HG02571 (cell line): ENCODE data around the gene NECAP2.
A peak's percentile ranks its signal among the peaks of the same experiment; 100 is the strongest.
"Not testable (repeated sequence)": the region's sequence is repeated elsewhere in the genome, so short reads cannot be mapped to it uniquely, and the experiment has no call there.

ENCODE experiments used
- ATAC-seq: cut with Tn5 transposase; IDR thresholded peaks from one replicate; pipeline ENCODE4 v1.9.1; 2021; ENCODE audit warnings: mild to moderate bottlenecking, moderate library complexity; ENCODE audit not compliant: unreplicated experiment

NECAP2 gene

DNA sequence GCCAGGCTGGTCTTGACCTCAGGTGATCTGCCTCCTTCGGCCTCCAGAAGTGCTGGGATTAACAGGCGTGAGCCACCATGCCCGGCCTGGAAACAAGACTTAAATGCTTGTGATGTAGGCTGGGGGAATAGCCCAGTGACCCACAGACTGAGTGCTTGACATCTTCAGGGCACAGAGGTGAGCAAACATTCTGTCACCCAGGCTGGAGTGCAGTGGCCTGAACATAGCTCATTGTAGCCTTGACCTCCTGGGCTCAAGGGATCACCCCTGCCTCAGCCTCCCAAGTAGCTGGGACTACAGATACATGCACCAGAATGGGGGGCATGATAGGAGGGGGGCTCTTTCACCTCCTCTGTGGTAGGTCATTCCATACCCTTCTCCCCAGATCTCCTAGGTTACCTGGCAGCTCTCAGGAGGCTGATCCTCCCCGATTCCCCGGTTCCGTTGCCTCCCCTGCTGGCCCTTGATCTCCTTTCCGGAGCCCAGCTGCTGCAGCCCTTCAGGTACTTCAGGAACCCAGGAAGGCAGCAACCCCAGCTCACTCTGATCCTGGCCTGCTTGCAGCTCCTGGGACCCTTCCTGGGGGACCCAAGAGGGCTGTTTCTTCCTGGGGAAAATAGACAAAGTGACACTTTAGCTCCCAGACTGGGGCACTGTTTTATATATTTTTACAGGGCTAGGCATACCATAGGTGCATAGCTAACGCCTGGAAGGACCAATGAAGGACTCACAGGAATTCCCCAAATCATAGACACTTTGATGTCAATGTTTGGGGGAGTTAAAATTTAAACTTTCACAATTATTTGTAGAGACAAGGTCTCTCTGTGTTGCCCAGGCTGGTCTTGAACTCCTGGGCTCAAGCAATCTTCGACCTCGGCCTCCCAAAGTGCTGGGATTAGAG, 15.1 kb upstream of the NECAP2 start:
- ATAC-seq: no peak

DNA sequence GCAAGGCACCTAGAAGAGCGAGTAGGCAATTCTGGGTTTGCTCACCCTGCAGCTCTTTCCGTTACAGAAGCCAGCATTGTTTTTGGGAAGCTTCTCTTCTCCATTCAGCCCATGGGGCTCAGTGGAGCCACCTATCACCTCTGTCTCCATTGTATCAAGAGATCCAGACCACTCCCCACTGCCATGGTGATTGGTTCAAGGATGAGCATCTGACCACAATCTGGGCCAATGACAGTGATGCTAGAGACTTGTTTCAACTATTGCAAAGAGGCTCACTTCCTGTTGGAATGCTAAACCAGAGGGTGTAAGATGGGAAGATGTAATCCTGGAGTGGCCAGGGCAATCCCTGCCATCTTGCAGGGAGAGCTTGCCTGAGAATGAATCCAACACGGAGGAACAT, 9.9 kb upstream of the NECAP2 start:
- no peak for ATAC-seq

DNA sequence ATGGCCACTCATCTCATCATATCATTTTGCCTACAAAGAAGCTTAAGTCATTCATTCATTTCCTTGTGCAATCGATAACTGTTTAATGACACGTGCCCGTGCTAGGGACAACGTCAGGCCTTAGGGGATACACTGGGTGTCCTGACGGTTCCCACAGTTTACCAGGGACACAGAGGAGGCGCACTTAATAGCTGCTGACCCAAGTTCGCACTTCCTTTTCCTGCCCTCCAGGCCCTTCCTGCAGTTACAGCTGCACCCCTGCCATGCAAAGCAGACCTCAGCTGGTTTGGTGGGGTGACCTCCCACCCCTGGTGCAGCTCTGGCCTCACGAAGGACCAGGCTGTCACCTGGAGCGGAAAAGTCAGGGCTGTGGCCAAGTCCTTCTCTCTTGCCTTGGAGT, 7.5 kb upstream of the NECAP2 start:
- ATAC-seq: no peak

DNA sequence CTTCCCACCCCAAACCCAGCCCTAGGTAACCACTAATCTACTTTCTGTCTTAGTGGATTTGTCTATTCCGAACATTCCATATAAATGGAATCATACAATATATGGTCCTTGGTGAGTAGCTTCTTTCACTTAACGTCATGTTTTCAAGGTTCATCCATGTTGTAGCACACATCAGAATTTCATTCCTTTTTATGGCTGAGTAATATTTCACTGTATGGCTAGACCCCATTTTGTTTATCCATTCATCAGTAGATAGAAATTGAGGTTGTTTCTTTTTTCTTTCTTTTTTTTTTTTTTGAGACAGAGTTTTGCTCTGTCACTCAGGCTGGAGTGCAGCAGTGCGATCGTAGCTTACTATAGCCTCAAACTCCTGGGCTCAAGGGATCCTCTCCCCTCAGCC, 6.5 kb upstream of the NECAP2 start:
- no peak for ATAC-seq

DNA sequence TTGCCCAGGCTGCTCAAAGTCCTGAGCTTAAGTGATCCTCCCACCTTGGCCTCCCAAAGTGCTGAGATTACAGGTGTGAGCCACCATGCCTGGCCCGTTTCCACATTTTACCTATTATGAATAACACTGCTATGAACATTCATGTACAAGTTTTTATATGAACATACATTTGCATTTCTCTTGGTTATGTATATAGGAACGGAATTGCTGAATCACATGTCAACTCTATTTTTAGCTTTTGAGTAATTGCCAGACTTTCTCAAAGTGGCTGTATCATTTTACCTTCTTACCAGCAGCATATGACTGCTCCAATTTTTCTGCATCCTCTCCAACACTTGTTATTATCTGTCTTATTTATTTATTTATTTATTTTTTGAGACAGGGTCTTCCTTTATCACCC, 6.0 kb upstream of the NECAP2 start:
- no peak for ATAC-seq

DNA sequence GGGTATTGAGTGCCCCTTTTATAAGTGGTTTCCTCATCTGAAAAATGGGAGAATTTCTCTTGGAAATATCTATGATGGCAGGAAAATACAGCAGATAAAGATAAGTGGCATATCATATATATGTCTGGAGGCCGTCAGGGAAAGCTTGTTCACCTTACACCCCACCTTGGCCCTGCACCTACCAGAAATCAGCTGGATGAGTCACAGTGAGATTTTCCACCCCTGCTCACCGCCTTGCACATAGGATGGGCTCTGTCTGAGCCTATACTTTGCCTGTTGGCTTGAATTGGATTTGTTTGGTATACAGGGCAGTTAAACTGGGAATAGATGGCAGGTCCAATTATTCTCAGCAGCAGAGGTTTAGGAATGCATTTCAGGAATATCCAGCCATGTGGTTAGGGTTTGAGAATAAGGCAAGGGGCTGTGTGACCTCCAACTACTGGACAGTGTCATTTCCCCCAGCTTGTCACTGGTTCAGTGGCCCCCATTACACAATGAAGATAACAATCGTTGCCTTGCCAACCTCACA, 3.5 kb upstream of the NECAP2 start, which contains the start of gene SPATA21:
Gene SPATA21 (minus strand): TSS at position 479 of the 529 bp plus-strand sequence. CDS start 6,053 bp downstream, outside the sequence.
- no peak for ATAC-seq

DNA sequence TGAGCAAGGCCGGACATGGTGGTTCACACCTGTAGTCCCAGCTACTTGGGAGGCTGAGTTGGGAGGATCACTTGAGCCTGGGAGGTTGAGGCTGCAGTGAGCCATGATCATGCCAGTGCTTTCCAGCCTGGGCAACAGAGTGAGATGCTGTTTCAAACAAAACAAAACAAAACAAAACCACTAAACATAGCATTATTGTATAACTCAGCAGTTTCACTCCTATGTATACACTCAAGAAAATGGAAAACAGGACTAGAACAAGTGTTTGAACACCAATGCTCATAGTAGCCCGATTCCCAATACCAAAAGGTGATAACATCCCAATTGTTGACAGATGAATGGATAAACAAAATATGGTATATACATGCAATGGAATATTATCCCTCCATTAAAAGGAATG, 2.0 kb upstream of the NECAP2 start:
- no peak for ATAC-seq

DNA sequence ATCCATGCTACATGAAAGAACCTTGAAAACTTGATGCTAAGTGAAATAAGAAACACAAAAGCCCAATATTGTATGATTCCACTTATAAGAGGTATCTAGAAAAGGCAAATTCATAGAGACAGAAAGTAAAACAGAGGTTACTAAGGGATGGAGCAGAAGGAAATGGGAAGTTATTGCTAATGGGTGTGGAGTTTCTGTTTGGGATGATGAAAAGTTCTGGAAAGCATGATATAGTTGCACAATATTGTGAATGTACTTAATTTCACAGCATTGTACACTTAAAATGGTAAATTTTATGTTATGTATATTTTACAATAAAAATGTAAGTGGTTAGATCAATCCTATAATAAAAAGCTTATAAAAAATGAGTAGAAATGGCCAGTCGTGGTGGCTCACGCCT, 1.6 kb upstream of the NECAP2 start:
- ATAC-seq: no peak

DNA sequence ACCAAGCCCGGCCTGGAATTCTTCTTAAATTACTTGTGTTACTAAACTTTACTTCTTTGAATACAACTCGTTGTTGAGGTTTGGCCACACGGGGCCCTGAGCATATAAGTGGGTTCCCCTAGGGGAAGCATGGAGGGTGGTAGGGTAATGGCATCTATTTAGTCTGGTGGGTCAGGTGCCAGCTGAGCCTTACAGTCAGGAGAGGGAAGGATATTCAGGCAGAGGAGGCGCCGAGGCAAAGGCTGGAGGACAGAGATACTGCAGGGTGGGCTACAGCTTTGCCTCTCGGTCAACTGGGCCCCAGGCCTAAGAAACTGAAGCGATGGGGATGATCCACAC, 424 bp upstream of the NECAP2 start:
- no peak for ATAC-seq

DNA sequence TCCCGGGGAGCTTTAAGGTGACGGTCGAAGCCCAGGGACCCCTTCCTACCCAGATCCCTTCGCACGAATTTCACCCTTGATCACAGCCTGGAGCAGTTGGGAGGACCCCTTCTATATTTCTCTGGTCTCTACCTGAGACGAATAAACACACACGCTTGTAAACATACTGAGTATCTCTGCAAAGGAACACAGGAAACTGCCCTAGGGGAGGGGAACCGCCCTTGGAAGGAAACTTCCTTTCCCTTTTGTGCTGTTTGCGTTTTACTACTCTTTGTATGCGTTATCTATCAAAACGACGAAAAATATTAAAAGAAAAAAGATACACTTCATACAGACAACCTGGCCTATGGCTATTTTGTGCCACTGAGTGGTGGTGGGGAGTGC, 750 bp downstream of the NECAP2 start:
- ATAC-seq: peak; percentile 13

DNA sequence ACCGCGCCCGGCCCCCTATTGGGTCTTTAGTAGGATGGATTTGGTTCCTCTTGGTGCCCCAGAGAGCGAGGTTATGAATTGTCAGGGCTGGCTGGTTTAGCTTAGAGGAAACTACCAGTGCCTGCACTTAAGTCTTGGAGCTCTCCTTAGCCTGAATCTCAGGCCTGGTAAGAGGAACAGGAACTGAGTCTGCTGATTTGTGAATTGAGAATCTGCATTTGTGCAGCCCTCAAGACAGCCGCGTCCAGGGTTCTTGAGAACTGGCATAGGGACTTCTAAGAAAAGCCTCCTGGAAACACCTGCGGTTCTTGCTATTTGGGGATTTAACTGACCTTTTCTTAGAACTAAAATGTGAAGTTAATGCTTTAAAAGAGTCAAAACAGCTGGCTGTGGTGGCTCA, 1.7 kb downstream of the NECAP2 start:
- ATAC-seq: no peak

DNA sequence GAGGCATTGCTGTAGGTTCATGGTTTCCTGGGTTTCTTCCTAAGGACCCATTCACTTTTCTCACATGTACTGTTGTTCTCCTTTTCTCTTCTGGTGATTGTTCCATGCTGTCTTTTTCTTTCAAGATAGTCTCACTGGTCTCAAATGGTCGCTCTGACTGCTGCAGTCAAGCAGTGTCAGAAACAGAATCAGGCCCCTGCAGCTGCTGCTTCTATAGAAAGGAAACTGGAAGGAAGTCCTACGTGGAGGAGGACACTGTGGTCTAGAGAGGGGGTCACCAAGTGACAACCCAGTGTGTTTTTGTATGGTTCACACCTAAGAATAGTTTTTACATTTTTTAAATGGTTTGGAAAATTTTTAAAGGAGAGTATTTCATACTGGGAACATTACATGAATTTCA, 2.4 kb downstream of the NECAP2 start:
- no peak for ATAC-seq

DNA sequence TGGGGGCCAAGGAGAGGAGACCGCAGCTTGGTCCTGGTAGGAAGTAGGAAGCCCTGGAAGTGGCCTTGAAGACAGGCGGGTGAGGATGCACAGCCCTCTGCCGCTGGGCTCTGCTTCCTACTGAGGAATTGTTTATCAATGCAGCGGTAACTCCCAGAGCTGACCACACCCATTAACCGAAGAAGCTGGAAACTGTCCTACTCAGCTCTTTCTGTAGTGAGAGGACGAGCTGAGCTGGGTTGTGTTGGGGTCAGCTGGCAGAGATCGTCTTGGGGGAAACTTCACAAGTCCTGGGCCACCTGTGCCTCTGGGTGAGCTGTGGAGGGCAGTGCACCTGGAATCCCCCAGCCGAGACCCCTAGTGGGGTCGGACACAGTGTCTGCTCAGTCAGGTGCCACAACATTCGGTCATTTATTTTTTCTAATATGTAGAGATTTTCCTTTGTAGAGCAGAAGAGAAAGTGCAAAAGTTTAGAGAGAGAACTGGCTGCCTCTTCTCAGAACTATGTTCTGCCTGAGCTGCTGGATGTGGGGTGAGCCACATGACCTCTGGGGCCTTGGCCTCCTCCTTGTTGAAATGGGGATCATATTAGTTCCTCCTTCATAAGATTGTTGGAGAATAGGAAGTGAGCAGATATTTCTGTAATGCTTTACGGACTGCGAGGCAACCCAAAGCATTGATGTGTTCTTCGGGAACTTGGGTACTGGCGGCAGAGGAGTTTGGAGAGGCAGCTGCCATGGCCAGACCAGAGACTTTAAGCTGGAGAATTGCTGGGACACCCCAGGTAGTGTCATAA, 3.6 kb downstream of the NECAP2 start:
- ATAC-seq: no peak

DNA sequence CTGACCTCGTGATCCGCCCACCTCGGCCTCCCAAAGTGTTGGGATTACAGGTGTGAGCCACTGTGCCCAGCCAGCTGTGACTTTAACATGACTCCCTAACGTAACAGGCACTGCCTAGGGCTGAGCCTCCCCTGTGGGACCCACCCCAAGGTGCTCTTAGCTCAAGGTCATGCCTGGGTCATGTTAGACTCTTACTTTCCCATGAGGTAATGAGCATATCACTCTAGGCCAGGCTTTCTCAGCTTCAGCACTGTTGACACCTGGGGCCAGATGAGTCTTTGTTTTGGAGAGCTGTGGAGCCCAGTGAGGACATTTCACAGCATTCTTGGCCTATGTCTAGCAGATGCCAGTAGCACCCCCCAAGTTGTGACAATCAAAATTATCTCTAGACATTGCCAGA, 4.5 kb downstream of the NECAP2 start:
- no peak for ATAC-seq

DNA sequence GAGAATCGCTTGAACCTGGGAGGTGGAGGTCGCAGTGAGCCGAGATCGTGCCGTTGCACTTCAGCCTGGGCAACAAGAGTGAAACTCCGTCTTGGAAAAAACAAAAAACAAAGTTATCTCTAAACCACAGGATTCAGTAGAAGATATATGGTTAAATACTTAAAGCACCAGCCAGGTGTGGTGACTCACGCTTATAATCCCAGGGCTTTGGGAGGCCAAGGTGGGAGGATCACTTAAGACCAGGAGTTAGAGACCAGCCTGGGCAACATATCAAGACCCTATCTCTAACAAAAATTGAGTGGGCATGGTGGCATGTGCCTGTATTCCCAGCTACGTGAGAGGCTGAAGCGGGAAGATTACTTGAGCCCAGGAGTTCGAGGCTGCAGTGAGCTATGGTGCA, 5.6 kb downstream of the NECAP2 start:
- ATAC-seq: no peak

DNA sequence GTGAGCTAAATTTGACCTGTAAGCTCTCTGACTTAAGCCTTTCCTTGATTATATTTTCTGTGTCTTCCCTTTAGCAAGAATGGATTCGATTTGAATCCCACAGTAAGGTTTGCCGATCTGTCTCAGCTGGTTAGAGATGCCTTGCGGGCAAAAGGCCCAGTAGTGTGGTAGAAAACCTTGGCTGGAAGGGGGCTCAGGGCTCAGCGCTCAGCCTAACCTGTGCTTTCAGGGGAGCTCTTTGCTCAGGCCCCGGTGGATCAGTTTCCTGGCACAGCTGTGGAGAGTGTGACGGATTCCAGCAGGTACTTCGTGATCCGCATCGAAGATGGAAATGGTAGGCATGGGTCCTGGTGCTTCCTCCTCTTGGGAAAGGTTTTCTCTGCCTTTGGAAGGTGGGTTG, 7.1 kb downstream of the NECAP2 start:
- no peak for ATAC-seq

DNA sequence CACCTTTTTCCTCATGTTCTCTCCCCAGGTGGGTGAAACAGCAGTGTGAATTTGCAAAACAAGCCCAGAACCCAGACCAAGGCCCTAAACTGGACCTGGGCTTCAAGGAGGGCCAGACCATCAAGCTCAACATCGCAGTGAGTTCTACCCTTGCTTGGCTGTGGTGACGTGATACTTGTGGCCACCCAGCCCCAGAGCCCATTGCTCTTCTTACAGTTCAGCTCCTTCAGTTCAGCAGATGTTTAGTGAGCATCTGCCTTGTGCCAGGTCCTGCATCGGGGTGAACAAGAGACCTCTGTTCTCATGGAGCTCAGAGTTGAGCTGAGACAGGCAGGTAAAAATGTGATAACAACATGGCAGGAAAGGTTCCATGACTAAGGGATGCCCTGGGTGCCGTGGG, 8.5 kb downstream of the NECAP2 start:
- no peak for ATAC-seq

DNA sequence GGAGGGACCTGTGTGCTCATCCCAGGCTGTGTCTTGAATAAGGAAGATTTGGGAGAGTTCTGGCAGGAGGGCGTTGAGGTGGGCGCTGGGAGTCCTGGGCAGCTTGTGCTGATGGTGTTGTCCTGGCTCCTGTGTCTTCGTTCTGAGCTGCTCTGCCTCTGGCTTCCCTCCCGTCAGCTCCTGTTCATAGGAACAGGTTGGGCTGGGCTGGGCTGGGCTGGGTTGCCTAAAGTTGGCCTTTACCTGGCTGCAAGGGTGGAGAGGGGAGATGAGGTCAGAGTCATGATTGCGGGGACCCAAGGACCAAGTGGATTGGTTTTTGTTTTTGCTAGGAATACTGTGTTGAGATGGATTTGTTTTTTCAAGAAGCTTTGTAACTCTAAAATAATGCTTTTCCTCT, 9.1 kb downstream of the NECAP2 start:
- no peak for ATAC-seq

DNA sequence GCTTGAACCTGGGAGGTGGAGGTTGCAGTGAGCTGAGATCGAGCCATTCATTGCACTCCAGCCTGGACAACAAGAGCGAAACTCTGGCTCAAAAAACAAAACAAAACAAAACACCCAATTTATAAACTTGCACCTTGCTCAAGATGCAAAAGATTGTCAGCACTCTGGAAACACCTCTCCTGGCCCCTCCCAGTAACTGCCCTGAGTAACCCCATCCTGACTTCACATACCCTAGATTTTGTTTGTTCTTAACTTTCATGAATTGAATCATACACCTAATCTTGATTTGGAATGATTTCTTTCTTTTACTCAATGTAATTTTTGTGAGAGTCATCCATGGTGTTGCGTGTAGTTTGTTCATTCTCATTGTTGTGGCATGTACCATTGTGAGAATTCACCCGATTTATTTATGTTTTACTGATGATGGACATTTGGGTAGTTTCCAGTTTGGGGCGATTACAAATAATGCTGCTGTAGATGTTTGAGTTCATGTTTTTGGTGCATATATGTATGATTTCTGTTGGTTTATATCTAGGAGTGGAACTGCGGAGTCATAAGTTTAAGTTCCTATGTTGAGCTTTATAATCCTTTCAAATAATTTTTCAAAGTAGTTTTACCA, 10.4 kb downstream of the NECAP2 start:
- no peak for ATAC-seq

DNA sequence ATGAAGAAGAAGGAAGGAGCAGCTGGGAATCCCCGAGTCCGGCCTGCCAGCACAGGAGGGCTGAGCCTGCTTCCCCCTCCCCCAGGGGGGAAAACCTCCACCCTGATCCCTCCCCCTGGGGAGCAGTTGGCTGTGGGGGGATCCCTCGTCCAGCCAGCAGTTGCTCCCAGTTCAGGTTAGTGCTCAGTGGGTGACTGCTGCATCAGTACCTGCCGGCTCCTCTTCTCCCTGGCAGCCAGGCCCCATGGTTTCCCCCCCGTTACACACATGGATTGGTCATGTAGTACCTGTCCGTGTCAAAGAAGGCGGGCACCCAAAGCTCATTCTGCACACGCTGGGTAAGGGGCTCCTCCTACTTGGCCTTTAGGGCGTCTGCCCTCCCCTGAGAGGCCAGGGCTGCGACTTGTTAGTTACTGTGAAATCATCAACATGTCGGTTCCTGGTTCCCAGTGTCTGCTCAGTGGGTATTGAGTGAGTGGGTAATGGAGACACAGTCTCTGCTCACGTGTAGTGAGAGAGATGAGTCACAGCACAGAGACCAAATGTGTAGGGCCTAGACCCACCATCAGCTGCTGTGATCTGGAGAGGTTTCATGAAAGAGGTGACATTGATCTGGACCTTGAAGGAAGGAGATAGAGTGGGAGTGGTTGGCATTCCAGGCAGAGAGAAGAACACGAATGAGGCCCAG, 11.5 kb downstream of the NECAP2 start:
- no peak for ATAC-seq

DNA sequence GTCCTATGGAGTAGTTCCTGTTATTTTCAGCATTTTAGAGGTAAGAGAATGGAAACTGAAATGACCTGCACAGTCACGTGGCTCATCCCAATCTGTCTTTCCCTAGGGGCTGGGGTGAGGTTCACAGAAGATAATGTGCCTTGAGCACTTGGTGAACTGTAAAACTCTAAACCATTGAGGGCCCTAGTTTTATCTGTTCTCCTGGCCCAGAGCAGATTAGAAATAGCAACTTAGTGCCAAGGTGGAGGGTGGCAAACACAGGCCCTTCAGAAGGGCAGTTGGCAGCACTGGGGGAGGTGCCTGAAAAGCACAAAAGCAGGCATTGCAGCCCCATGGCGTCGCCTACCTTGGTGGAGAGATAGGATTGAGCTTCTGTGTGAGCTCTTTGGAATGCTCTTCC, 14.4 kb downstream of the NECAP2 start:
- not testable (repeated sequence) for ATAC-seq
